Activated T-cell treated with anti-CD3 and anti-CD28 coated beads, Interleukin-2, amount 50 U/mL, for 72 hours (primary cell): ENCODE data around the gene CHN1. TPM values are rescaled to one million over a fixed set of nuclear protein-coding genes. Genes with fewer than 3 reads are reported as not detected.

ENCODE experiments used
- ATAC-seq, 2 donors: fragments of 150-1000 bp; cut with Tn5 transposase; replicated peaks in 1 of 2; 2 replicates each; pipeline ENCODE4 v1.10.0; 2021; ENCODE audit warnings: moderate library complexity in 2 of 2, mild to moderate bottlenecking in 1 of 2
- DNase-seq, 2 donors: peaks; one replicate each; pipeline ENCODE4 v3.0.0; 2021 to 2022; ENCODE audit warnings: mixed read lengths in 1 of 2
- H3K27ac Mint-ChIP-seq: one replicate; pipeline ENCODE4 v1.8.0; 2022; ENCODE audit warnings: mild to moderate bottlenecking, moderate library complexity, mixed read lengths
- H3K27me3 Mint-ChIP-seq: one replicate; pipeline ENCODE4 v1.8.0; 2022; ENCODE audit warnings: low read depth, mixed read lengths
- H3K36me3 Mint-ChIP-seq, 2 donors: one replicate each; pipeline ENCODE4 v1.8.0; 2022; ENCODE audit warnings: mixed read lengths in 2 of 2, mild to moderate bottlenecking in 1 of 2; ENCODE audit not compliant: insufficient read depth in 2 of 2
- H3K4me1 Mint-ChIP-seq: one replicate; pipeline ENCODE4 v1.8.0; 2022; ENCODE audit warnings: low read depth, mixed read lengths
- H3K4me3 Mint-ChIP-seq, 2 donors: one replicate each; pipeline ENCODE4 v1.8.0; 2022; ENCODE audit warnings: mild to moderate bottlenecking in 2 of 2, mixed read lengths in 2 of 2, moderate library complexity in 2 of 2
- H3K9me3 Mint-ChIP-seq, 2 donors: one replicate each; pipeline ENCODE4 v1.8.0; 2022; ENCODE audit warnings: mixed read lengths in 2 of 2
- total RNA-seq, 2 donors: library from RNA; stranded (reverse); gene quantifications; one replicate each; pipeline ENCODE4 v1.2.3, GENCODE V29; 2022

The CHN1 gene
- total RNA-seq, 2 donors from 2014 or later = 5.1 to 5.3 TPM

DNA sequence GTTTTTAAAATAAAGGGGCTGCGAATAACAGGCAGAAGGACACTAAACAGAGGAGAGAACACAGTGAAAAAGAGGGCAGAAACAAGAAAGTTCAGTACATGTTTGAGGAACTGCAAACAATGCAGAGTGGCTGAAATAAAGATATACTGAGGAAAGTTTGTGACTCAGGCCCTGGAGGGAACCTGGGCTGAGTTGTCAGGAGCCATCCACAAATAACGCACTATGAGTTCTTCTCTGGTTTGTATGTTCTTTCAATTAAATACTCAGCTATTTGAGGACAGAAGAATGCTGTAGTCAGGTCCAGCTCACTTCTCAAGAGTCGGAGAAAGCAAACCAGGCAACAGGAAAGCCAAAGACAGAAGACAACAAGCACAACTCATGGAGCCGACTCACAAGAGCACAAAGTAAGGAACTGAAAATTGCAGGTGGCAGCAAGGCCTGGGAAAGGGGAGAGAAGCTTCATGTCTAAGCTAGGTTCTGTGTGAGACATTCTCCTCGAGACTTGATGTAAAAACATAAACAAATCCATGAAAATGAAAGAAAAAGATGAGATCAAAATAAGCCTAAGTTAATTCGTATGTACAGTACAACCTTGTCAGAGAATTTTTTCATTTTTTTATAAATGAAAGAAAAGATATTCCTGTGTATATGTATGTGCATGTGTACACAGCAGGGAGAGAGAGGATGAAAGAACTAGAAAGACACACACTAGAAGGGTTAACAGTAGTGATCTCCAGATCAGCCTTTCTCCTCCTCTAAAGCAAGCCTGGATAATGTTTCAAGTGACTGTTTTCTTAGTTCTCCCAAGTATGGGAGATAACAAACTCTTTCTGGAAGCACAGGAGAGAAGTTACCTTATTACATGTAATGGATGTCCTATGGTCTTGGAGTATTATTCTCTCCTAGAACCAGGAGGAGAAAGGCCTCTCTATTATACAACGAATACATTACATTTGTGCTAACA is 41.5 kb downstream of the CHN1 start:
- ATAC-seq = no peak
- Mint-ChIP-seq H3K27ac (no peak overlapping the region), H3K36me3 (no peaks in the 10 kb centered on the region), H3K9me3 (no peaks in the 10 kb centered on the region), H3K4me1 (peaks cover 20% of the 10 kb centered on the region), H3K27me3 (peaks cover 9% of the 10 kb centered on the region), H3K4me3 (no peak overlapping the region)
- no peak for DNase-seq

DNA sequence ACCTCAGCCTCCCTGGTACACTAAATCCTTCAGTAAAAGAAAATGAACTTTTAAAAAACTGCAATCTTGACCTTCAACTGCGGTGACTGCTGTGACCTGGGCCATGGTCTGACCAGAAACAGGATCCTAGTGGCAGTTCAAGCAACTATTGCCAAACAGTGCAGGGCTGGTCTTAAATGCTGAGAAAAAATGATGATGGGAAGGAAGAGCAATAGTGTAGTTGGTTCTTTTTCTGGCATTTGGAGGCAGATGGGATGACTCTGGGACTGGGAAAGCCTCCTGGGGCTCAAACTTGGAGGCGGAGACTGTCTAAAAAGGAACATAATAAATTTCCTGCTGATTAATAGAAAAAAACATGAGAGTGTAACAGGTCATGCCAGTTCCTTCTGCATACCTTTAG is 45.4 kb downstream of the CHN1 start:
- DNase-seq = no peak
- Mint-ChIP-seq H3K4me3 (no peak overlapping the region), H3K27ac (no peak overlapping the region), H3K36me3 (no peaks in the 10 kb centered on the region), H3K9me3 (no peaks in the 10 kb centered on the region), H3K4me1 (peaks cover 10% of the 10 kb centered on the region), H3K27me3 (peaks cover 9% of the 10 kb centered on the region)
- no peak for ATAC-seq

GRCh38 chr2:174957050-174957449 is 48.1 kb downstream of the CHN1 start:
- DNase-seq (no peak), ATAC-seq (no peak)
- H3K4me3 Mint-ChIP-seq = no peak overlapping the region
- H3K36me3 Mint-ChIP-seq = no peaks in the 10 kb centered on the region
- peaks cover 24% of the 10 kb centered on the region for H3K27me3 Mint-ChIP-seq
- H3K4me1 Mint-ChIP-seq = peaks cover 6% of the 10 kb centered on the region
- no peaks in the 10 kb centered on the region for H3K9me3 Mint-ChIP-seq
- no peak overlapping the region for H3K27ac Mint-ChIP-seq

- H3K9me3 Mint-ChIP-seq = no peaks in the 10 kb centered on the region
- no peak overlapping the region for H3K27ac Mint-ChIP-seq
- H3K4me3 Mint-ChIP-seq = no peak overlapping the region
- DNase-seq (no peak), ATAC-seq (no peak)
- H3K27me3 Mint-ChIP-seq = peaks cover 15% of the 10 kb centered on the region
- H3K4me1 Mint-ChIP-seq = no peaks in the 10 kb centered on the region
- no peaks in the 10 kb centered on the region for H3K36me3 Mint-ChIP-seq
These were observed 52.6 kb downstream of the CHN1 start for GRCh38 chr2:174952607-174953006.

DNA sequence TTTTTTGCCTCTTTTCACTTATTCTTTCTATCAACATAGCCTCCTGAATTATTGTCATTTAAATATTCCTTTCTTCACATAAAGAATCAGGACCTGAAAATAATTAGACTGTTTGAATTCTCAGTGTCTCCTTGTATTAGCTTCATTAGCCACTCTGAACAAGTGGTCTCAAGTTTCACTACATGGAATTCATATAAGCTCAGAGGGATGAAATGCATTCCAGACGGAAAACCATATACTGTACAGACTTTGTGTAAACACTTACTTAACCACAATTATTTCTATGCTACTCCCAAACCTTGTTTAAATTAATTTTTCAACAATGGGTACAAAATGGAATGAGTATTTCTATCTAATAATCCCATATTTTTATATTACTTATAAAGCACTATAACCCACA is 53.4 kb downstream of the CHN1 start:
- Mint-ChIP-seq H3K4me1 (no peaks in the 10 kb centered on the region), H3K27ac (no peak overlapping the region), H3K36me3 (no peaks in the 10 kb centered on the region), H3K4me3 (no peak overlapping the region), H3K27me3 (peaks cover 15% of the 10 kb centered on the region), H3K9me3 (no peaks in the 10 kb centered on the region)
- no peak for ATAC-seq
- DNase-seq = no peak

DNA sequence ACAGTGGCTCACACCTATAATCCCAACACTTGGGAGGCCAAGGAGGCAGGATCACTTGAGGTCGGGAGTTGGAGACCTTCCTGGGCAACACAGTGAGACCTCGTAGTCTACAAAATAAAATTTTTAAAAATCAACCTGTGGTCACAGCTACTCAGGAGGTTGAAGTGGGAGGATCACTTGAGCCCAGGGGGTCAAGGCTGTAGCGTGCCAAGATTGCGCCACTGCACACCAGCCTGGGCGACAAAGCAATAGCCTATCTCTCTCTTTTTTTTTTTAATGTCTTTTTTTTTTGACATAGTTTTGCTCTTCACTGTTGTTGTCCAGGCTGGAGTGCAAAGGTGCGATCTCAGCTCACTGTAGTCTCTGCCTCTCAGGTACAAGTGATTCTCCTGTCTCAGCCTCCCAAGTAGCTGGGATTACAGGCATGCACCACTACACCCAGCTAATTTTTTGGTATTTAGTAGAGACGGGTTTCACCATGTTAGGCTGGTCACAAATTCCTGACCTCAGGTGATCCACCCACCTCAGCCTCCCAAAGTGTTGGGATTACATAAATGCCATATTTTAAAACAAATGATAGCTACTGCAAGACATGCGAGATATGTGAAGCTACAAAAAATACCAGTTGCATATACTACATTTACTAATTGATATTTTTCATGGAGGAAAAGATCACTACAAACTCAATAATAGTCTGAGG is 55.0 kb downstream of the CHN1 start:
- no peaks in the 10 kb centered on the region for H3K36me3 Mint-ChIP-seq
- DNase-seq (no peak), ATAC-seq (no peak)
- no peaks in the 10 kb centered on the region for H3K9me3 Mint-ChIP-seq
- no peaks in the 10 kb centered on the region for H3K4me1 Mint-ChIP-seq
- H3K27me3 Mint-ChIP-seq = peaks cover 15% of the 10 kb centered on the region
- no peak overlapping the region for H3K4me3 Mint-ChIP-seq
- no peak overlapping the region for H3K27ac Mint-ChIP-seq

DNA sequence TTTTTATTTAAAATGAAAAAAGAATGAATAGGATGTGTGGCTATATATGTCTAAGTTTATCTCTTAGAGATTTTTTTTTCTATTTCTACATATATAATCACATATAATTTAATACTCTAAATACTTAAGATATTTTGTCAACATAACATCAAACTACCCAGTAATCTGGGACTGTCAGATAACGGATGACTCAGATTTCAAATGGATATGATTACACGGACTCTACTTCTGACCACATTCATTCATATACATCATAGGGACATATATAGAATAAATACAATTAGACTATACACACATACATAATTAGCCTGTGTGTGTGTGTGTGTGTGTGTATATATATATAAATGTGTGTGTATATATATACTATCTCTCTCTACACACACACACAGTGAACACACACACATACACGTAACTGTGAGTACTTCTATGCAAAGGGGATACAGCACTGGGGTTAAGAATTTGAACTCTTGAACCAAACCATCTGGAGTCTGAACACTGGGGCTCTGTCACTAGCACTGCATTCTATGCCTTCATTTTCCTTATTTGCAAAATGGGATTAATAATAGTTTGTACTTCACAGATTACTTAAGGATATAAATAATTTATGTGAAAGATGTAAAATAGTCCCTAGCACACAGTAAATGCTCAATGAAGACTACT is 59.5 kb downstream of the CHN1 start:
- Mint-ChIP-seq H3K4me1 (no peaks in the 10 kb centered on the region), H3K4me3 (no peak overlapping the region), H3K36me3 (no peaks in the 10 kb centered on the region), H3K27me3 (peaks cover 5% of the 10 kb centered on the region), H3K27ac (no peak overlapping the region), H3K9me3 (no peaks in the 10 kb centered on the region)
- DNase-seq (no peak), ATAC-seq (no peak)

- no peak for DNase-seq
- Mint-ChIP-seq H3K9me3 (no peaks in the 10 kb centered on the region), H3K27me3 (peaks cover 5% of the 10 kb centered on the region), H3K4me1 (no peaks in the 10 kb centered on the region), H3K27ac (no peak overlapping the region), H3K36me3 (no peaks in the 10 kb centered on the region), H3K4me3 (no peak overlapping the region)
- no peak for ATAC-seq
These were observed 66.1 kb downstream of the CHN1 start for GRCh38 chr2:174939046-174939445.

DNA sequence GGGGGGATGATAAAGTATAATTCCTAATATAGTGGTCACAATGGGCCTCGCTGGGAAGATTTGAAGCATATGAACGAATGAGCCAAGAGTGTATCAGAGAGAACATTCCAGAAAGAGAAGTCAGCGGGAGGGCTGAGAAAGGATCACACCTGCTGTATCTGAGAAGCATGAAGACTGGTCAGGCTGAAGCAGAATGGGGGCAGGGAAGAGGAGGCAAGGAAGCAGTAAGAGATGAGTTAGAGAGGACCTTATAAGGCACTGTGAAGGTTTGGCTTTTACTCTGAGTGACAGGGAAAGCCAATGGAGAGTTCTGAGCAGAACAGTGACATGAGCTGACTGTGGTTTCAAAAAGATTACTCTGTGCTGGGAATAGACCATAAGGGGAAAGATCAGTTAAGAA is 73.5 kb downstream of the CHN1 start:
- DNase-seq = no peak
- no peaks in the 10 kb centered on the region for H3K4me1 Mint-ChIP-seq
- H3K9me3 Mint-ChIP-seq = no peaks in the 10 kb centered on the region
- H3K36me3 Mint-ChIP-seq = no peaks in the 10 kb centered on the region
- no peak overlapping the region for H3K4me3 Mint-ChIP-seq
- H3K27me3 Mint-ChIP-seq = no peaks in the 10 kb centered on the region
- no peak for ATAC-seq
- no peak overlapping the region for H3K27ac Mint-ChIP-seq

DNA sequence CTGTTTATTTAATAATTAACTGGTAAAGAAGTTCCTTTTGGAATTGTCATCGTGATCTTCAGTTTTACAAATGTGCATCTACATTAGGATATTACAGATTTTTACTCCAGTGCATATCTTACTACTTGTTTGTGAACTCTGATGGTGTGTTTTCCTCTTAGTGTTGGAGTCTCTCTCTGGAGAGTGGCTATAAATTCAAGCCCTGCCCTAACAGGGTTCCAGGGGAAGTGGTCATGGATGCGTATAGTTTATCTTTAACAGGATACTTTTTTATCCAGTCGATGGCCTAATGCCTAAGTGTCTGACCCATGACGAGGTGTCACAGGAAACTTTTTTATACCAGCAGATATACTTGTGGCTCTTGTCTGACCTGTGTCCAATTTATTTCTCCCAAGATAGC is 75.4 kb downstream of the CHN1 start:
- no peak for ATAC-seq
- H3K36me3 Mint-ChIP-seq = no peaks in the 10 kb centered on the region

GRCh38 chr2:174925046-174925784 is 80.0 kb downstream of the CHN1 start:
- Mint-ChIP-seq H3K36me3 (peaks cover 1 to 2% of the 10 kb centered on the region in 2 donors), H3K9me3 (peaks cover 2% of the 10 kb centered on the region in 2 donors), H3K4me3 (no peak overlapping the region), H3K4me1 (no peaks in the 10 kb centered on the region), H3K27ac (no peak overlapping the region), H3K27me3 (no peaks in the 10 kb centered on the region)
- DNase-seq = no peak
- no peak for ATAC-seq

More for the DNA sequence above, 75.4 kb downstream of the CHN1 start:
- no peak overlapping the region for H3K27ac Mint-ChIP-seq
- no peaks in the 10 kb centered on the region for H3K9me3 Mint-ChIP-seq
- no peaks in the 10 kb centered on the region for H3K27me3 Mint-ChIP-seq
- H3K4me1 Mint-ChIP-seq = no peaks in the 10 kb centered on the region
- H3K4me3 Mint-ChIP-seq = no peak overlapping the region
- DNase-seq = no peak

GRCh38 chr2:174924061-174924693 is 81.0 kb downstream of the CHN1 start:
- Mint-ChIP-seq H3K4me1 (no peaks in the 10 kb centered on the region), H3K27ac (no peak overlapping the region), H3K27me3 (no peaks in the 10 kb centered on the region), H3K4me3 (no peak overlapping the region), H3K36me3 (peaks cover 1 to 2% of the 10 kb centered on the region in 2 donors), H3K9me3 (peaks cover 2% of the 10 kb centered on the region in 2 donors)
- ATAC-seq (no peak), DNase-seq (no peak)
